ENCODE measurements around the gene ABHD2.

ABHD2 gene

GRCh38 chr15:89163271-89164055 is 75.2 kb downstream of the ABHD2 start:
- Mint-ChIP-seq H3K9me3 (no peaks in the 10 kb centered on the region), H3K36me3 (ENCODE audit: insufficient read depth) (peaks cover 7% of the 10 kb centered on the region), H3K4me1 (peaks cover 6% of the 10 kb centered on the region), H3K27me3 (no peaks in the 10 kb centered on the region), H3K27ac (ENCODE audit: low read depth) (no peak overlapping the region), H3K4me3 (no peak overlapping the region)
- DNase-seq (ENCODE audit: low spot score in 2 of 2) (no peak), ATAC-seq (replicated peaks; ENCODE audit: extremely low read depth, poor library complexity, severe bottlenecking) (no peak)

GRCh38 chr15:89164712-89165211 is 76.5 kb downstream of the ABHD2 start:
- H3K27ac Mint-ChIP-seq (ENCODE audit: low read depth): no peak overlapping the region
- H3K4me3 Mint-ChIP-seq: no peak overlapping the region
- peaks cover 7% of the 10 kb centered on the region for H3K36me3 Mint-ChIP-seq (ENCODE audit: insufficient read depth)
- ATAC-seq (replicated peaks; ENCODE audit: extremely low read depth, poor library complexity, severe bottlenecking): no peak
- H3K4me1 Mint-ChIP-seq: peaks cover 6% of the 10 kb centered on the region
- no peaks in the 10 kb centered on the region for H3K27me3 Mint-ChIP-seq
- H3K9me3 Mint-ChIP-seq: no peaks in the 10 kb centered on the region
- no peak for DNase-seq (ENCODE audit: low spot score in 2 of 2)

DNA sequence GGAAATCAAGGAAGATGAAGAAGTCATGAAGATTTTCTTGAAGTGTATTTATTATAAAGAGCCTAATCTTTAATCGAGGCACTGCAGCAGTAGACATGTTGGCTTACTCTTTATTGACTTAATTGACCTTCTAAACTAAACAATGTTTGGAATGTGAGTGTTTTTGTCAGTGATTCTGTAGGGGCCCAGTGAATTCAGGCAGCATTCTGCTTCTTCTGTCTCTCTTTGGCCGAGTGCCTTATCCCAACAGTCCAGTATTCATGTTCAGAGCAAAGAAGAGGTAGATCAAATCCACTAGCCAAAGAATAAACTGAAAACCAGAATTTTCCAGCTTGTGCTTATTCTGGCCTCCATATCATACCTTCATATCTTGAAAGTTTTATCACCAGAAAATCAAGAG is 77.4 kb downstream of the ABHD2 start:
- Mint-ChIP-seq H3K27me3 (no peaks in the 10 kb centered on the region), H3K9me3 (no peaks in the 10 kb centered on the region), H3K4me1 (peaks cover 6% of the 10 kb centered on the region), H3K36me3 (ENCODE audit: insufficient read depth) (peaks cover 7% of the 10 kb centered on the region), H3K27ac (ENCODE audit: low read depth) (no peak overlapping the region), H3K4me3 (no peak overlapping the region)
- no peak for ATAC-seq (replicated peaks; ENCODE audit: extremely low read depth, poor library complexity, severe bottlenecking)
- DNase-seq (ENCODE audit: low spot score in 2 of 2): no peak

- ATAC-seq (replicated peaks; ENCODE audit: extremely low read depth, poor library complexity, severe bottlenecking) (no peak), DNase-seq (ENCODE audit: low spot score in 2 of 2) (no peak)
- peak overlapping the region; percentile 7 for H3K27ac Mint-ChIP-seq (ENCODE audit: low read depth)
- H3K27me3 Mint-ChIP-seq: no peaks in the 10 kb centered on the region
- peaks cover 2% of the 10 kb centered on the region for H3K36me3 Mint-ChIP-seq (ENCODE audit: insufficient read depth)
- no peak overlapping the region for H3K4me3 Mint-ChIP-seq
- peaks cover 6% of the 10 kb centered on the region for H3K4me1 Mint-ChIP-seq
- no peaks in the 10 kb centered on the region for H3K9me3 Mint-ChIP-seq
These were observed 79.3 kb downstream of the ABHD2 start for GRCh38 chr15:89167267-89168176.

- Mint-ChIP-seq H3K4me1 (peaks cover 6% of the 10 kb centered on the region), H3K27ac (ENCODE audit: low read depth) (peak overlapping the region; percentile 41)
These were observed 80.1 kb downstream of the ABHD2 start for GRCh38 chr15:89168316-89168833.

DNA sequence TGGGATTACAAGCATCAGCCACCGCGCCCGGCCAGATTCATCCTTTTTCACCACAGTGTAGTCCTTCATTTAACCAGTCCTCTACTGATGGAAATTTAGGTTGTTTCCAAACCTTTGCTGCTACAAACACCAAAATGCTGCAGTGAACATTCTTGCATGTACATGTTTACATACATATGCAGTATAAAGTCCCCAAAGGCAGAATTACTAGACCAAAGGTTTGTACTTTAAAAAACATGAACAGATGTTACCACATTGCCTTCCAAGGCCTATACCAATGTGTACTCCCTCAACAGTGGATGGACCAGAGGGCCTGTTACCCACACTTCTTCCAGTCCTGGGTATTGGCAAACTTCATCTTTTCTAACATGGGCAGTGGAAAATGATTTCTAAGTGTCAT is 82.1 kb downstream of the ABHD2 start:
- no peaks in the 10 kb centered on the region for H3K27me3 Mint-ChIP-seq
- peaks cover 6% of the 10 kb centered on the region for H3K4me1 Mint-ChIP-seq
- no peak overlapping the region for H3K27ac Mint-ChIP-seq (ENCODE audit: low read depth)

More at GRCh38 chr15:89168316-89168833, 80.1 kb downstream of the ABHD2 start:
- DNase-seq (ENCODE audit: low spot score in 2 of 2): no peak
- Mint-ChIP-seq H3K9me3 (no peaks in the 10 kb centered on the region), H3K27me3 (no peaks in the 10 kb centered on the region), H3K36me3 (ENCODE audit: insufficient read depth) (peaks cover 4% of the 10 kb centered on the region), H3K4me3 (no peak overlapping the region)
- ATAC-seq (replicated peaks; ENCODE audit: extremely low read depth, poor library complexity, severe bottlenecking): no peak

GRCh38 chr15:89171136-89172072 is 83.1 kb downstream of the ABHD2 start:
- ATAC-seq (replicated peaks; ENCODE audit: extremely low read depth, poor library complexity, severe bottlenecking) (no peak), DNase-seq (ENCODE audit: low spot score in 2 of 2) (peak in 1 of 2 donors; percentile 18)
- Mint-ChIP-seq H3K27ac (ENCODE audit: low read depth) (no peak overlapping the region), H3K9me3 (no peaks in the 10 kb centered on the region), H3K4me1 (peaks cover 6% of the 10 kb centered on the region), H3K27me3 (no peaks in the 10 kb centered on the region), H3K4me3 (no peak overlapping the region), H3K36me3 (ENCODE audit: insufficient read depth) (peaks cover 13% of the 10 kb centered on the region)

More for the DNA sequence above, 82.1 kb downstream of the ABHD2 start:
- no peak for ATAC-seq (replicated peaks; ENCODE audit: extremely low read depth, poor library complexity, severe bottlenecking)
- Mint-ChIP-seq H3K9me3 (no peaks in the 10 kb centered on the region), H3K36me3 (ENCODE audit: insufficient read depth) (peaks cover 8% of the 10 kb centered on the region), H3K4me3 (no peak overlapping the region)
- no peak for DNase-seq (ENCODE audit: low spot score in 2 of 2)

DNA sequence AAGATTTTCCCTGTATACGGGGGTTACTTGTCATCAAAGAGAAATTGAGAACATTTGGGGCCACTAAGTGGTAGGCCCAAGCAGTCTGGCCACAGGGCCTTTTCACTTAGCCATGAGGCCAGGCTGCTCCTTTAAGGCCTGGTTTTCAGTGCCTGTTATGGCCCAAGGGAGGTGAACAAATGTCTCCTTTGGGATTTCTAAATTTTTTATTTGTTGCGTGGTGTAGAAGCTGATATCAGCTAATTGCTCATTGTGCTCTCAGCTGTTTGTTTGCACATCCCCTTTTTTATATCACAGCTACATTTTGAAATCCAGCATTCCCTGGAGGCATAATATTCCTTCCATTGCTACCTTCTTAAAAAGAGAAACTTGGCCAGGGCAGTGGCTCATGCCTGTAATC is 84.7 kb downstream of the ABHD2 start:
- Mint-ChIP-seq H3K9me3 (no peaks in the 10 kb centered on the region), H3K27me3 (no peaks in the 10 kb centered on the region), H3K4me1 (peaks cover 5% of the 10 kb centered on the region), H3K4me3 (no peak overlapping the region), H3K36me3 (ENCODE audit: insufficient read depth) (peaks cover 26% of the 10 kb centered on the region), H3K27ac (ENCODE audit: low read depth) (no peak overlapping the region)
- ATAC-seq (replicated peaks; ENCODE audit: extremely low read depth, poor library complexity, severe bottlenecking): no peak
- no peak for DNase-seq (ENCODE audit: low spot score in 2 of 2)

DNA sequence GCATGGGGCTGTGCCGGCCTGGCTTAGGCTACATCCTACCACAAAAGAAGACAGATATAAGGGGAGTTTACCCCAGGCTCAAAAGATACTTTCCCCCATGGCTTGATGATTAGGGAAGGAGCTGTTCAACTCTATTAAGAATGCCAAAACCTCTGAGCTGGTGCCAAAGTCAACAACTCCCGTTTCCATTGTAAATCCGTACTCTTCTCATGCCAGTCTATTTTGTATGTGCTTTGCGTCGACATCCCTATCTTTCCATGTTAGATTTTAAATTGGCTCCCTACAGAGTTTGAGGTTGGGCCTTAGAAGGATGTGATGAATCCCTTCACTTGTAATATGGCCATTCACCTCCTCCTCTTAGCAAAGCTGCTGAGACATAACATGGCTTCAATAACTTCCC is 86.2 kb downstream of the ABHD2 start:
- no peak for DNase-seq (ENCODE audit: low spot score in 2 of 2)
- no peak overlapping the region for H3K27ac Mint-ChIP-seq (ENCODE audit: low read depth)
- no peaks in the 10 kb centered on the region for H3K9me3 Mint-ChIP-seq

DNA sequence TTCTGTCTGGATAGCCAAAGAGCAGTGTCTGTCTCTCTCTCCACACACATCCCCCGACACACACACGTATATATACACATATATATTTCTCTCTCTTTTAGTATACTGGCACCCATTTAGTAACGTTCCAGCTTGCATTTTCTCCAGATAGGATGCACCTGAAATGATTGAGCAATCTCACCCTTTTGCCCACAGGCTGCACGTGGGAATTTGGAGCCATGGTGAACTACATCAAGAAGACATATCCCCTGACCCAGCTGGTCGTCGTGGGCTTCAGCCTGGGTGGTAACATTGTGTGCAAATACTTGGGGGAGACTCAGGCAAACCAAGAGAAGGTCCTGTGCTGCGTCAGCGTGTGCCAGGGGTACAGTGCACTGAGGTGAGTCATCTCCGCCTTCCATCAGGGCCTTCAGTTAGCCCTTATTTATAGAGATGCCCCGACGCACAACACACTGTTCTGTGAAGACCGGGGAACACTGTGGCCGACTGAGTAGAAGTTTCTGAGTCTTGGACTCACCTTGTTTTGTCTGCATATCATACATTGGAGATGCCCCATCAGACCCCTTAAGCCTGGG is 87.4 kb downstream of the ABHD2 start:
- DNase-seq (ENCODE audit: low spot score in 2 of 2): no peak
- no peaks in the 10 kb centered on the region for H3K9me3 Mint-ChIP-seq
- peaks cover 27% of the 10 kb centered on the region for H3K36me3 Mint-ChIP-seq (ENCODE audit: insufficient read depth)
- H3K4me3 Mint-ChIP-seq: no peak overlapping the region
- no peak overlapping the region for H3K27ac Mint-ChIP-seq (ENCODE audit: low read depth)
- ATAC-seq (replicated peaks; ENCODE audit: extremely low read depth, poor library complexity, severe bottlenecking): no peak
- peaks cover 5% of the 10 kb centered on the region for H3K4me1 Mint-ChIP-seq
- no peaks in the 10 kb centered on the region for H3K27me3 Mint-ChIP-seq

More for the DNA sequence above, 86.2 kb downstream of the ABHD2 start:
- no peak for ATAC-seq (replicated peaks; ENCODE audit: extremely low read depth, poor library complexity, severe bottlenecking)
- H3K4me1 Mint-ChIP-seq: peaks cover 5% of the 10 kb centered on the region
- no peak overlapping the region for H3K4me3 Mint-ChIP-seq
- no peaks in the 10 kb centered on the region for H3K27me3 Mint-ChIP-seq
- H3K36me3 Mint-ChIP-seq (ENCODE audit: insufficient read depth): peaks cover 27% of the 10 kb centered on the region

GRCh38 chr15:89177116-89177515 is 88.9 kb downstream of the ABHD2 start:
- Mint-ChIP-seq H3K9me3 (no peaks in the 10 kb centered on the region), H3K27me3 (no peaks in the 10 kb centered on the region), H3K4me1 (peaks cover 5% of the 10 kb centered on the region), H3K4me3 (no peak overlapping the region), H3K27ac (ENCODE audit: low read depth) (no peak overlapping the region), H3K36me3 (ENCODE audit: insufficient read depth) (peaks cover 27% of the 10 kb centered on the region)
- ATAC-seq (replicated peaks; ENCODE audit: extremely low read depth, poor library complexity, severe bottlenecking) (no peak), DNase-seq (ENCODE audit: low spot score in 2 of 2) (no peak)

All from central memory CD8-positive, alpha-beta T cell (primary cell).